H1 (cell line): ENCODE results near the gene BNC2. TPM values are rescaled to one million over a fixed set of nuclear protein-coding genes. Genes with fewer than 3 reads are reported as not detected.

ENCODE experiments used
- CTCF ChIA-PET: fragments of 300-600 bp; sonication (Branson Sonifier 250); formaldehyde crosslinking; loops from one replicate; lab custom pipeline; 2021; ENCODE audit not compliant: partially characterized antibody; lab: Charles Lee
- POLR2A ChIA-PET: fragments of 300-600 bp; sonication (Branson Sonifier 250); formaldehyde crosslinking; loops from one replicate; lab custom pipeline; 2021; ENCODE audit warnings: inconsistent platforms; ENCODE audit not compliant: partially characterized antibody; lab: Charles Lee
- DNase-seq, 2 experiments: peaks; one replicate each; pipeline versions ENCODE4 v3.0.0 to v3.0.0-alpha.2; 2010 to 2022; ENCODE audit warnings: low spot score in 2 of 2, low read depth in 1 of 2, mixed read lengths in 1 of 2
- FAIRE-seq: peaks from 2 replicates; lab custom pipeline; 2011; peaks lifted over from hg19 to GRCh38; lab: Jason Lieb, UNC
- H2AFZ ChIP-seq: 2 replicates; pipeline ENCODE4 v1.8.1; 2012; ENCODE audit warnings: low read length, inconsistent platforms
- H2AK5ac ChIP-seq: 2 replicates; pipeline ENCODE4 v1.6.1; 2013; ENCODE audit warnings: low read depth, low read length
- H2BK120ac ChIP-seq: replicated peaks from 2 replicates; pipeline ENCODE3; 2013; ENCODE audit warnings: low read depth, low read length, inconsistent platforms
- H2BK12ac ChIP-seq: 2 replicates; pipeline ENCODE4 v1.6.1; 2013; ENCODE audit warnings: low read depth, low read length
- H2BK15ac ChIP-seq: 2 replicates; pipeline ENCODE4 v1.6.1; 2013; ENCODE audit warnings: low read length
- H2BK20ac ChIP-seq: 2 replicates; pipeline ENCODE4 v1.6.1; 2013; ENCODE audit warnings: low read length
- H2BK5ac ChIP-seq: 2 replicates; pipeline ENCODE4 v1.6.1; 2013; ENCODE audit warnings: low read depth, low read length
- H3K14ac ChIP-seq: 2 replicates; pipeline ENCODE4 v1.6.1; 2013; ENCODE audit warnings: inconsistent platforms; ENCODE audit not compliant: insufficient read length
- H3K18ac ChIP-seq: 2 replicates; pipeline ENCODE4 v1.6.1; 2013; ENCODE audit warnings: low read length; ENCODE audit errors: extremely low read depth
- H3K23ac ChIP-seq: 2 replicates; pipeline ENCODE4 v1.6.1; 2013; ENCODE audit warnings: inconsistent platforms; ENCODE audit not compliant: insufficient read length
- H3K23me2 ChIP-seq: 2 replicates; pipeline ENCODE4 v1.6.1; 2013; ENCODE audit warnings: low read depth, low read length
- H3K27ac ChIP-seq: 2 replicates; pipeline ENCODE4 v1.6.1; 2011; ENCODE audit warnings: low read depth, low read length, inconsistent platforms
- H3K27me3 ChIP-seq, 4 experiments: replicated peaks in 1 of 4; 1 replicate in 1 of 4; 2 replicates in 3 of 4; pipeline versions ENCODE4 v1.6.1 to v1.8.1; 2011 to 2013; ENCODE audit warnings: low read length in 3 of 4, mild to moderate bottlenecking in 3 of 4, inconsistent platforms in 2 of 4, mixed read lengths in 2 of 4, moderate library complexity in 1 of 4; ENCODE audit not compliant: control insufficient read depth in 3 of 4, insufficient read depth in 3 of 4; ENCODE audit errors: extremely low read depth in 1 of 4
- H3K36me3 ChIP-seq, 4 experiments: 2 replicates each; pipeline versions ENCODE4 v1.6.1 to v1.8.1; 2011 to 2013; ENCODE audit warnings: mild to moderate bottlenecking in 4 of 4, low read length in 3 of 4, moderate library complexity in 2 of 4, control low read depth in 1 of 4, inconsistent platforms in 1 of 4; ENCODE audit not compliant: insufficient read depth in 4 of 4, control insufficient read depth in 2 of 4
- H3K4ac ChIP-seq: replicated peaks from 2 replicates; pipeline ENCODE3; 2013; ENCODE audit warnings: low read length, low read depth, mixed read lengths, inconsistent platforms; ENCODE audit not compliant: insufficient read length
- H3K4me1 ChIP-seq, 4 experiments: replicated peaks in 1 of 4; 1 replicate in 1 of 4; 2 replicates in 3 of 4; pipeline versions ENCODE4 v1.6.1 to v1.8.1; 2011 to 2013; ENCODE audit warnings: low read length in 3 of 4, inconsistent platforms in 2 of 4, mixed read lengths in 1 of 4; ENCODE audit not compliant: insufficient read depth in 4 of 4, control insufficient read depth in 3 of 4
- H3K4me2 ChIP-seq, 2 experiments: 2 replicates each; pipeline versions ENCODE4 v1.6.1 to v1.8.1; 2011 to 2013; ENCODE audit warnings: low read depth in 2 of 2, low read length in 2 of 2, control low read depth in 1 of 2, inconsistent platforms in 1 of 2, mild to moderate bottlenecking in 1 of 2; ENCODE audit not compliant: insufficient read depth in 1 of 2
- H3K4me3 ChIP-seq, 4 experiments: fragments of 200-600, 300-600 bp in 1 of 4; sonication (generic), shearing (Covaris generic), sonication (Bioruptor Twin) in 1 of 4; 2 replicates each; pipeline versions ENCODE4 v1.5.1 to v1.8.1; 2011 to 2016; ENCODE audit warnings: low read length in 4 of 4, low read depth in 3 of 4, control low read depth in 2 of 4, inconsistent platforms in 2 of 4, mild to moderate bottlenecking in 2 of 4, mixed read lengths in 1 of 4, moderate library complexity in 1 of 4; ENCODE audit not compliant: insufficient read depth in 2 of 4; ENCODE audit errors: extremely low read depth in 1 of 4
- H3K56ac ChIP-seq: replicated peaks from 2 replicates; pipeline ENCODE3; 2013; ENCODE audit warnings: low read depth, mild to moderate bottlenecking, mixed read lengths, low read length, inconsistent platforms; ENCODE audit not compliant: insufficient read length
- H3K79me1 ChIP-seq: 2 replicates; pipeline ENCODE4 v1.6.1; 2013; ENCODE audit warnings: low read depth, low read length, control low read depth
- H3K79me2 ChIP-seq, 2 experiments: 2 replicates each; pipeline versions ENCODE4 v1.6.1 to v1.8.1; 2012 to 2013; ENCODE audit warnings: low read length in 2 of 2, mild to moderate bottlenecking in 2 of 2, inconsistent platforms in 1 of 2; ENCODE audit not compliant: insufficient read depth in 2 of 2, control insufficient read depth in 1 of 2
- H3K9ac ChIP-seq, 4 experiments: replicated peaks in 1 of 4; 1 replicate in 1 of 4; 2 replicates in 3 of 4; pipeline versions ENCODE4 v1.6.1 to v1.8.1; 2011 to 2013; ENCODE audit warnings: low read depth in 3 of 4, low read length in 3 of 4, control low read depth in 2 of 4, mild to moderate bottlenecking in 2 of 4, moderate library complexity in 2 of 4, inconsistent platforms in 1 of 4; ENCODE audit errors: extremely low read depth in 1 of 4
- H3K9me3 ChIP-seq, 2 experiments: 2 replicates each; pipeline versions ENCODE4 v1.6.1 to v1.8.1; 2012 to 2013; ENCODE audit warnings: mild to moderate bottlenecking in 2 of 2, moderate library complexity in 2 of 2, control low read depth in 1 of 2, inconsistent platforms in 1 of 2, low read depth in 1 of 2, low read length in 1 of 2, mixed read lengths in 1 of 2; ENCODE audit not compliant: insufficient read depth in 2 of 2
- H4K20me1 ChIP-seq, 2 experiments: replicated peaks in 1 of 2; 2 replicates each; pipeline versions ENCODE3 to v1.8.1; 2011 to 2013; ENCODE audit warnings: inconsistent platforms in 2 of 2, low read length in 2 of 2, mild to moderate bottlenecking in 1 of 2; ENCODE audit not compliant: insufficient read depth in 2 of 2, control insufficient read depth in 1 of 2
- H4K5ac ChIP-seq: 2 replicates; pipeline ENCODE4 v1.6.1; 2013; ENCODE audit warnings: low read length, low read depth, mixed read lengths, inconsistent platforms; ENCODE audit not compliant: insufficient read length
- H4K8ac ChIP-seq: 2 replicates; pipeline ENCODE4 v1.8.0; 2013; ENCODE audit warnings: mild to moderate bottlenecking, moderate library complexity, low read length, inconsistent platforms; ENCODE audit not compliant: insufficient read depth; ENCODE audit errors: extremely low read depth
- H4K91ac ChIP-seq: replicated peaks from 2 replicates; pipeline ENCODE3; 2013; ENCODE audit warnings: low read length, mixed read lengths, inconsistent platforms; ENCODE audit not compliant: insufficient read length
- BACH1 ChIP-seq: IDR thresholded peaks from 2 replicates; pipeline ENCODE4 v1.6.1; 2012; ENCODE audit warnings: low read length, improper control_type of control experiment
- CREB1 ChIP-seq: IDR thresholded peaks from 2 replicates; pipeline ENCODE4 v1.6.1; 2012; ENCODE audit warnings: inconsistent platforms
- CTBP2 ChIP-seq: IDR thresholded peaks from 2 replicates; pipeline ENCODE4 v1.7.0; 2011; ENCODE audit warnings: borderline replicate concordance, mild to moderate bottlenecking, moderate library complexity, mixed read lengths, low read length; ENCODE audit not compliant: insufficient read depth, insufficient read length
- FOSL1 ChIP-seq: IDR thresholded peaks from 2 replicates; pipeline ENCODE4 v1.6.1; 2011; ENCODE audit warnings: mild to moderate bottlenecking, low read depth, low read length, moderate library complexity; ENCODE audit not compliant: insufficient read depth
- NRF1 ChIP-seq: IDR thresholded peaks from 2 replicates; pipeline ENCODE4 v1.6.1; 2011; ENCODE audit warnings: mild to moderate bottlenecking, low read depth, low read length, improper control_type of control experiment
- RFX5 ChIP-seq: IDR thresholded peaks from 2 replicates; pipeline ENCODE4 v1.6.1; 2011; ENCODE audit warnings: low read depth, low read length, improper control_type of control experiment, borderline replicate concordance
- SP2 ChIP-seq: IDR thresholded peaks from 2 replicates; pipeline ENCODE4 v1.6.1; 2012; ENCODE audit warnings: mild to moderate bottlenecking, low read length, inconsistent platforms
- WGBS, 2 experiments: shearing (Covaris generic) in 1 of 2; methylation state at CpG; one replicate each; pipeline versions ENCODE4 v1.1.6 to v1.1.7; 2013 to 2015; ENCODE audit warnings: low lambda C conversion rate in 2 of 2, mixed read lengths in 2 of 2, inconsistent platforms in 1 of 2, low coverage in 1 of 2, missing lambda C conversion rate in 1 of 2; ENCODE audit not compliant: insufficient replicate concordance in 2 of 2, insufficient coverage in 1 of 2, insufficient read length in 1 of 2; ENCODE audit errors: extremely low coverage in 1 of 2, missing lambda C conversion rate in 1 of 2; 5-methylcytosine and 5-hydroxymethylcytosine counted together
- polyA plus RNA-seq, 7 experiments: library from polyadenylated mRNA; depleted of rRNA in 3 of 7; stranded (reverse) in 5 of 7; unstranded in 2 of 7; fragments of >200 nt in 5 of 7; fragments of 200-250 nt in 2 of 7; gene quantifications; 1 replicate in 5 of 7; 2 replicates in 1 of 7; 4 replicates in 1 of 7; pipeline versions ENCODE4 v1.2.1 to v1.2.3, GENCODE V29; 2011 to 2013; ENCODE audit warnings: missing spikeins in 2 of 7, mixed read lengths in 2 of 7
- total RNA-seq: library from RNA; stranded (reverse); fragmentation: NEBNext Ultra II Directional; extraction: Animal tissue kit (Norgen Biotek cat#: 25700); gene quantifications from 2 replicates; pipeline ENCODE4 v1.2.1, GENCODE V29; 2021
- TF ChIP-seq, protein P1 (sequence below): IDR thresholded peaks from 2 replicates; pipeline ENCODE4 v1.6.1; 2011; ENCODE audit warnings: low read depth, mild to moderate bottlenecking, low read length; ENCODE audit not compliant: insufficient read depth
- TF ChIP-seq, protein P2 (sequence below): IDR thresholded peaks from 2 replicates; pipeline ENCODE4 v1.6.1; 2012; ENCODE audit warnings: inconsistent platforms
- TF ChIP-seq, protein P3 (sequence below): IDR thresholded peaks from 2 replicates; pipeline ENCODE4 v1.6.1; 2011; ENCODE audit warnings: low read length, improper control_type of control experiment

BNC2 gene
- total and polyA plus RNA-seq, 2 of the 8 experiments (the other 6 are each of a cell fraction or from before 2014, with no cell fraction given): 16.0 to 26.8 TPM

DNA sequence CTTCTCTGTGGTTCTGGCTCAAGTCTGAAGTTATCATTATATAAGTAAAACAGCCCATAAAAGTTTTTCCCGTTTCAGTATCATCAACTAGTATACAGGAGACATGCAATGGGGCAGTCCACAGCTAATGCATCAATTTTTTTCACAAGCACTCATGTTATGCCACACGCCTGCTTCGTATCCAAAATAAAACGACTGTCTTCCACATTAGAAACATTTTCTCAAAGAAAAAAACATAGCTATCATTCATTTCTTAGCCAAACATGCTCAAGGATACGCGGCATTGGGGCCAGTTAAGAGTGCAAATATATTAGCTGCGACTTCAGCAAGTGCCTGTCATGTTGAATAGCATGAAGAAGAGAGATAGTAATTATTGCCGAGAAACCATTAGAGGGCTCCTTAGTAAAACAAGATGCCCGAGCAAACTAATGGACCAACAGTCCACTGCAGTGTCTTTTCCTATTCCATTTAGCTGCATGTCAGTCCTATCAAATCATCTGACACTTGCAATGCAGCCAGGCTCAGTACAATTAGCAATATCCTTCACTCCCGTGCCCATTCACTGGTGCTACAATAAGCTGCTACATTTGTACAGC, 68.5 kb downstream of the BNC2 start:
- Histone ChIP-seq H3K23me2 (no peaks in the 10 kb centered on the region), H4K5ac (no peak overlapping the region), H2AK5ac (no peak overlapping the region; the same call in 1 of the 2 replicates), H3K4me2 (no peak overlapping the region; a peak in 1 of 4 replicates), H3K56ac (no peak overlapping the region), H3K4ac (no peak overlapping the region), H2BK12ac (no peak overlapping the region), H3K14ac (no peak overlapping the region), H3K27me3 (no peaks in the 10 kb centered on the region), H2BK120ac (peak overlapping the region; percentile 35), H3K79me1 (no peaks in the 10 kb centered on the region), H3K27ac (no peak overlapping the region), H3K36me3 (no peaks in the 10 kb centered on the region), H3K9me3 (no peaks in the 10 kb centered on the region), H4K20me1 (no peaks in the 10 kb centered on the region), H4K8ac (no peak overlapping the region), H3K79me2 (peaks cover 0 to 73% of the 10 kb centered on the region in 2 experiments; a peak in 3 of 4 replicates), H2BK20ac (0 out of 2 replicates have a peak overlapping the region, but pooled peaks have one; percentile 24), H3K23ac (no peak overlapping the region), H4K91ac (no peak overlapping the region), H2AFZ (no peak overlapping the region), H3K9ac (no peak overlapping the region; a peak in 1 of 7 replicates), H3K4me3 (no peak overlapping the region), H3K4me1 (peaks cover 1 to 29% (median 20%) of the 10 kb centered on the region in 4 experiments), H2BK5ac (0 out of 2 replicates have a peak overlapping the region, but pooled peaks have one; percentile 8), H2BK15ac (no peak overlapping the region), H3K18ac (no peak overlapping the region)
- CTCF ChIA-PET: interaction anchor here (0.5 to 2.1 kb wide), 7 partner anchors 10 to 400 kb away, joined by 3 to 7 read pairs (median 3); no protein-coding TSS in a partner anchor
- WGBS, 2 experiments: 85% methylated on average over 10 of the region's 10 CpGs; no CpG with 5 or more reads in 1 of the 2 experiments
- FAIRE-seq (no peak), DNase-seq (no peak)
- POLR2A ChIA-PET: interaction anchor here (1.6 kb wide), 1 partner anchor 8 kb away, joined by 4 read pairs; no protein-coding TSS in a partner anchor
- TF ChIP-seq, protein P1, sequence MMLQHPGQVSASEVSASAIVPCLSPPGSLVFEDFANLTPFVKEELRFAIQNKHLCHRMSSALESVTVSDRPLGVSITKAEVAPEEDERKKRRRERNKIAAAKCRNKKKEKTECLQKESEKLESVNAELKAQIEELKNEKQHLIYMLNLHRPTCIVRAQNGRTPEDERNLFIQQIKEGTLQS: no peak
- TF ChIP-seq CREB1 (no peak), NRF1 (no peak), CTBP2 (no peak), SP2 (no peak), BACH1 (no peak), FOSL1 (no peak), RFX5 (no peak)
- TF ChIP-seq, protein P2, sequence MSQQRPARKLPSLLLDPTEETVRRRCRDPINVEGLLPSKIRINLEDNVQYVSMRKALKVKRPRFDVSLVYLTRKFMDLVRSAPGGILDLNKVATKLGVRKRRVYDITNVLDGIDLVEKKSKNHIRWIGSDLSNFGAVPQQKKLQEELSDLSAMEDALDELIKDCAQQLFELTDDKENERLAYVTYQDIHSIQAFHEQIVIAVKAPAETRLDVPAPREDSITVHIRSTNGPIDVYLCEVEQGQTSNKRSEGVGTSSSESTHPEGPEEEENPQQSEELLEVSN: no peak
- TF ChIP-seq, protein P3, sequence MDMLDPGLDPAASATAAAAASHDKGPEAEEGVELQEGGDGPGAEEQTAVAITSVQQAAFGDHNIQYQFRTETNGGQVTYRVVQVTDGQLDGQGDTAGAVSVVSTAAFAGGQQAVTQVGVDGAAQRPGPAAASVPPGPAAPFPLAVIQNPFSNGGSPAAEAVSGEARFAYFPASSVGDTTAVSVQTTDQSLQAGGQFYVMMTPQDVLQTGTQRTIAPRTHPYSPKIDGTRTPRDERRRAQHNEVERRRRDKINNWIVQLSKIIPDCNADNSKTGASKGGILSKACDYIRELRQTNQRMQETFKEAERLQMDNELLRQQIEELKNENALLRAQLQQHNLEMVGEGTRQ: no peak
